HCT116 (cell line): ENCODE results near the gene CYP20A1. TPM values are rescaled to one million over a fixed set of nuclear protein-coding genes. Genes with fewer than 3 reads are reported as not detected.

ENCODE experiments used
- ATAC-seq: fragments of 200-7000 bp; cut with Tn5 transposase; 2 replicates; pipeline ENCODE4 v1.9.1; 2020; ENCODE audit warnings: mild to moderate bottlenecking, moderate library complexity
- Bru-seq: library from RNA; stranded (reverse); fragments of 400-500 nt; gene quantifications from one replicate; lab custom pipeline; 2021; lab: Mats Ljungman, UMichigan
- BruChase-seq, 2 experiments: library from RNA; stranded (reverse); fragments of 400-500 nt; gene quantifications; one replicate each; lab custom pipeline; 2021; lab: Mats Ljungman, UMichigan
- BruUV-seq: library from RNA; stranded (reverse); fragments of 400-500 nt; replicated peaks from 2 replicates; lab custom pipeline; 2021; lab: Mats Ljungman, UMichigan
- CTCF ChIA-PET: fragments of 300-600 bp; sonication (Branson Sonifier 250); formaldehyde crosslinking; loops from one replicate; lab custom pipeline; 2021; ENCODE audit warnings: antibody characterized with exemption; lab: Charles Lee
- POLR2A ChIA-PET: fragments of 300-600, 350-600 bp; sonication (Branson Sonifier 250); formaldehyde crosslinking; loops from one replicate; lab custom pipeline; 2021; ENCODE audit warnings: antibody characterized with exemption; lab: Charles Lee
- RAD21 ChIA-PET, 2 experiments: fragments of 300-600 bp; sonication (Branson Sonifier 250); formaldehyde crosslinking; loops; one replicate each; lab custom pipeline; 2023; ENCODE audit warnings: low total read pairs in 2 of 2; ENCODE audit not compliant: uncharacterized antibody in 2 of 2, unreplicated experiment in 2 of 2, low non-redundant PET in 1 of 2; lab: Charles Lee
- DNase-seq: peaks from one replicate; pipeline ENCODE4 v3.0.0-alpha.2; 2010; ENCODE audit warnings: low read depth, low spot score
- H2AFZ ChIP-seq: fragments of 200-600 bp; shearing (Covaris generic), sonication (generic); 2 replicates; pipeline ENCODE4 v1.6.1; 2017; ENCODE audit warnings: low read depth, mixed run types, mixed read lengths, antibody characterized with exemption, low read length; ENCODE audit not compliant: poor library complexity, severe bottlenecking
- H3K27ac ChIP-seq: 2 replicates; pipeline ENCODE4 v1.5.1; 2012; ENCODE audit warnings: low read depth, low read length
- H3K27me3 ChIP-seq: fragments of 200-600 bp; sonication (generic); 2 replicates; pipeline ENCODE4 v1.6.1; 2016; ENCODE audit warnings: mixed run types, low read length, mixed read lengths; ENCODE audit not compliant: insufficient read depth
- H3K36me3 ChIP-seq, 2 experiments: fragments of 200-500 bp in 1 of 2; fragments of 200-600 bp in 1 of 2; sonication (Bioruptor generic) in 1 of 2; sonication (generic) in 1 of 2; 2 replicates each; pipeline versions ENCODE4 v1.5.1 to v1.6.1; 2014 to 2016; ENCODE audit warnings: low read length in 2 of 2, inconsistent platforms in 1 of 2, mixed read lengths in 1 of 2, mixed run types in 1 of 2; ENCODE audit not compliant: insufficient read depth in 2 of 2, control insufficient read depth in 1 of 2
- H3K4me1 ChIP-seq, 2 experiments: fragments of 200-600 bp in 1 of 2; sonication (generic) in 1 of 2; 2 replicates each; pipeline versions ENCODE4 v1.5.1 to v1.6.1; 2012 to 2017; ENCODE audit warnings: low read length in 2 of 2, inconsistent platforms in 1 of 2, mild to moderate bottlenecking in 1 of 2, mixed read lengths in 1 of 2, mixed run types in 1 of 2, moderate library complexity in 1 of 2; ENCODE audit not compliant: insufficient read depth in 2 of 2, control insufficient read depth in 1 of 2
- H3K4me2 ChIP-seq: fragments of 200-600 bp; sonication (generic); 2 replicates; pipeline ENCODE4 v1.6.1; 2017; ENCODE audit warnings: mixed run types, low read length, mixed read lengths
- H3K4me3 ChIP-seq, 2 experiments: fragments of 200-600 bp in 1 of 2; sonication (generic) in 1 of 2; replicated peaks in 1 of 2; 2 replicates each; pipeline ENCODE4 v1.5.1; 2011 to 2016; ENCODE audit warnings: low read length in 2 of 2, control low read depth in 1 of 2, low read depth in 1 of 2, mild to moderate bottlenecking in 1 of 2, mixed read lengths in 1 of 2, mixed run types in 1 of 2
- H3K79me2 ChIP-seq: fragments of 200-600 bp; sonication (generic); 2 replicates; pipeline ENCODE4 v1.6.1; 2017; ENCODE audit warnings: mild to moderate bottlenecking, mixed run types, low read length, moderate library complexity, mixed read lengths; ENCODE audit not compliant: insufficient read depth
- H3K9ac ChIP-seq: fragments of 200-600 bp; sonication (generic); 2 replicates; pipeline ENCODE4 v1.6.1; 2016; ENCODE audit warnings: low read length, mixed read lengths
- H3K9me2 ChIP-seq: fragments of 200-600 bp; sonication (generic), shearing (Covaris generic); 2 replicates; pipeline ENCODE4 v1.6.1; 2017; ENCODE audit warnings: mixed run types, mild to moderate bottlenecking, moderate library complexity; ENCODE audit not compliant: insufficient read depth
- H3K9me3 ChIP-seq, 2 experiments: fragments of 200-500 bp in 1 of 2; fragments of 200-600 bp in 1 of 2; sonication (Bioruptor generic) in 1 of 2; sonication (generic) in 1 of 2; 2 replicates each; pipeline ENCODE4 v1.6.1; 2014 to 2017; ENCODE audit warnings: low read length in 2 of 2, mixed read lengths in 2 of 2, inconsistent platforms in 1 of 2, low read depth in 1 of 2, mild to moderate bottlenecking in 1 of 2, mixed run types in 1 of 2, moderate library complexity in 1 of 2; ENCODE audit not compliant: control insufficient read depth in 1 of 2, insufficient read depth in 1 of 2
- H4K20me1 ChIP-seq: fragments of 200-600 bp; sonication (generic), shearing (Covaris generic); 2 replicates; pipeline ENCODE4 v1.6.1; 2017; ENCODE audit warnings: mixed run types, mild to moderate bottlenecking, moderate library complexity; ENCODE audit not compliant: insufficient read depth
- ATF3 ChIP-seq: IDR thresholded peaks from 2 replicates; pipeline ENCODE4 v1.6.1; 2012
- CEBPB ChIP-seq: IDR thresholded peaks from 2 replicates; pipeline ENCODE4 v1.6.1; 2012; ENCODE audit warnings: low read depth
- EGR1 ChIP-seq: IDR thresholded peaks from 2 replicates; pipeline ENCODE4 v1.6.1; 2012; ENCODE audit warnings: low read depth
- EZH2 ChIP-seq: fragments of 200-600 bp; sonication (generic); IDR thresholded peaks from 2 replicates; pipeline ENCODE4 v1.6.1; 2017; ENCODE audit warnings: antibody characterized with exemption, mixed run types
- FOSL1 ChIP-seq: IDR thresholded peaks from 2 replicates; pipeline ENCODE4 v1.6.1; 2012; ENCODE audit warnings: low read depth
- JUND ChIP-seq: IDR thresholded peaks from 2 replicates; pipeline ENCODE4 v1.6.1; 2012
- MAX ChIP-seq: IDR thresholded peaks from 2 replicates; pipeline ENCODE4 v1.6.1; 2012
- POLR2A ChIP-seq: IDR thresholded peaks from 2 replicates; pipeline ENCODE4 v1.7.0; 2011; ENCODE audit warnings: borderline replicate concordance; ENCODE audit not compliant: insufficient read depth, insufficient read length; ENCODE audit errors: extremely low read depth
- POLR2AphosphoS5 ChIP-seq: IDR thresholded peaks from 2 replicates; pipeline ENCODE4 v1.6.1; 2011; ENCODE audit warnings: mild to moderate bottlenecking, low read depth, low read length, moderate library complexity
- RAD21 ChIP-seq: IDR thresholded peaks from 2 replicates; pipeline ENCODE4 v1.6.1; 2012; ENCODE audit warnings: low read depth, mild to moderate bottlenecking
- REST ChIP-seq: IDR thresholded peaks from 2 replicates; pipeline ENCODE4 v1.6.1; 2012; ENCODE audit warnings: low read depth
- SIN3A ChIP-seq: IDR thresholded peaks from 2 replicates; pipeline ENCODE4 v1.6.1; 2012; ENCODE audit warnings: low read depth
- SP1 ChIP-seq: IDR thresholded peaks from 2 replicates; pipeline ENCODE4 v1.6.1; 2012; ENCODE audit warnings: low read depth
- SRF ChIP-seq: IDR thresholded peaks from 2 replicates; pipeline ENCODE4 v1.6.1; 2012; ENCODE audit warnings: low read depth
- TCF7L2 ChIP-seq: IDR thresholded peaks from 2 replicates; pipeline ENCODE4 v1.7.0; 2011; ENCODE audit warnings: borderline replicate concordance, inconsistent platforms; ENCODE audit not compliant: insufficient read depth, insufficient read length; ENCODE audit errors: extremely low read depth
- YY1 ChIP-seq: IDR thresholded peaks from 2 replicates; pipeline ENCODE4 v1.6.1; 2011; ENCODE audit warnings: low read length, low read depth, moderate library complexity, mild to moderate bottlenecking; ENCODE audit not compliant: insufficient replicate concordance; ENCODE audit errors: extremely low read depth
- ZBTB33 ChIP-seq: IDR thresholded peaks from 2 replicates; pipeline ENCODE4 v1.6.1; 2011; ENCODE audit warnings: mild to moderate bottlenecking, low read length, moderate library complexity; ENCODE audit not compliant: insufficient replicate concordance; ENCODE audit errors: extremely low read depth
- ZFX ChIP-seq: fragments of 450-650 bp; IDR thresholded peaks from 2 replicates; pipeline ENCODE4 v1.6.1; 2017
- ZNF274 ChIP-seq: fragments of 200-500 bp; sonication (Bioruptor generic); IDR thresholded peaks from 2 replicates; pipeline ENCODE4 v1.6.1; 2014; ENCODE audit warnings: mild to moderate bottlenecking, low read depth, low read length, inconsistent platforms
- intact Hi-C: fragments of 100-400 bp; cut with micrococcal nuclease; formaldehyde crosslinking; loops from 2 replicates; pipeline ENCODE4 v1.10.0; 2022
- long read RNA-seq: library from polyadenylated mRNA; unstranded; transcript quantifications from one replicate; pipeline ENCODE4 v2.0.0, GENCODE V29; 2021; ENCODE audit not compliant: unreplicated experiment
- polyA plus RNA-seq: library from polyadenylated mRNA; unstranded; fragments of >200 nt; gene quantifications from 2 replicates; pipeline ENCODE4 v1.2.1, GENCODE V29; 2012; ENCODE audit warnings: missing spikeins
- total RNA-seq: library from RNA; stranded (reverse); gene quantifications from one replicate; pipeline ENCODE4 v1.2.1, GENCODE V29; 2021; ENCODE audit not compliant: unreplicated experiment

The CYP20A1 gene
- total RNA-seq (10.0 TPM), Bru-seq, nascent RNA (percentile 72 among the genes with signal in this experiment), BruChase-seq, experiment 1, labeled RNA remaining after a 6-hour chase (percentile 71 among the genes with signal in this experiment), BruChase-seq, experiment 2, labeled RNA remaining after a 2-hour chase (percentile 67 among the genes with signal in this experiment)
- polyA plus RNA-seq, result 2.7 and 4.3 TPM in 2 replicates
- long read RNA-seq, transcript CYP20A1-201 (13 exons, 1,949 nt), result major isoform, 14 of 30 reads
- long read RNA-seq, partial matches to known transcripts, result 1 of 30 reads
- long read RNA-seq, other reads (novel, unspliced or antisense), result 8 of 30 reads

GRCh38 chr2:203238704-203239526 lies at the start of gene CYP20A1:
Gene CYP20A1 (plus strand): TSS chr2:203239018. CDS start chr2:203239063, 45 bp downstream.
- ChIA-PET CTCF (interaction anchor here (1.7 kb wide), 1 partner anchor 14 kb away, joined by 6 read pairs; no protein-coding TSS in a partner anchor), RAD21 (no interaction called here), POLR2A (interaction anchor here (0.9 to 1.3 kb wide), 5 partner anchors 10 to 89 kb away, joined by 3 to 4 read pairs (median 3); partner anchors contain the start of gene ABI2)
- no peaks in the 10 kb centered on the region for H4K20me1 ChIP-seq
- H3K36me3 ChIP-seq, result 0 out of 4 replicates have a peak, but pooled peaks cover 0 to 2% of the 10 kb centered on the region in 2 experiments
- H3K4me3 ChIP-seq, result peak within 1 kb of the TSS; percentile 93 to 95
- peak within 1 kb of the TSS; percentile 85 for H2AFZ ChIP-seq
- DNase-seq, result peak; percentile 89
- BruUV-seq, result no TSS peak
- H3K9me3 ChIP-seq, result no peaks in the 10 kb centered on the region
- H3K4me1 ChIP-seq, result peaks cover 6 to 22% of the 10 kb centered on the region in 2 experiments; a peak in 3 of 4 replicates
- no peaks in the 10 kb centered on the region for H3K9me2 ChIP-seq
- peak within 1 kb of the TSS; percentile 93 for H3K4me2 ChIP-seq
- ATAC-seq, result peak; percentile 92
- peak within 1 kb of the TSS; percentile 82 for H3K9ac ChIP-seq
- peaks cover 26% of the 10 kb centered on the region for H3K79me2 ChIP-seq
- H3K27ac ChIP-seq, result peak within 1 kb of the TSS; percentile 83
- no peaks in the 10 kb centered on the region for H3K27me3 ChIP-seq
- intact Hi-C loops, result loop anchor here (2.0 kb wide), 1 partner anchor 328 kb away; the partner anchor contains the start of gene WDR12
- TF ChIP-seq CEBPB, result no peak
- no peak for TF ChIP-seq ZNF274
- peak; percentile 28 for TF ChIP-seq RAD21
- TF ChIP-seq ATF3, result no peak
- TF ChIP-seq ZFX, result peak; percentile 95
- peak; percentile 90 for TF ChIP-seq SP1
- TF ChIP-seq EZH2, result no peak
- TF ChIP-seq JUND, result 0 out of 2 replicates have a peak, but pooled peaks have one; percentile 3
- peak; percentile 79 for TF ChIP-seq EGR1
- TF ChIP-seq SRF, result peak; percentile 94
- peak; percentile 88 for TF ChIP-seq SIN3A
- TF ChIP-seq TCF7L2, result peak; percentile 44
- TF ChIP-seq REST, result no peak
- TF ChIP-seq ZBTB33, result peak; percentile 32
- peak; percentile 69 for TF ChIP-seq YY1
- peak; percentile 91 for TF ChIP-seq POLR2A
- TF ChIP-seq MAX, result peak; percentile 81; the same call in 1 of the 2 replicates
- no peak for TF ChIP-seq FOSL1
- TF ChIP-seq POLR2AphosphoS5, result peak; percentile 96
